GM21723 (cell line): ENCODE measurements around the gene NT5DC1.

Source experiments
- ATAC-seq: cut with Tn5 transposase; IDR thresholded peaks from one replicate; pipeline ENCODE4 v1.9.1; 2021; ENCODE audit warnings: mild to moderate bottlenecking, moderate library complexity; ENCODE audit not compliant: unreplicated experiment

NT5DC1 gene

DNA sequence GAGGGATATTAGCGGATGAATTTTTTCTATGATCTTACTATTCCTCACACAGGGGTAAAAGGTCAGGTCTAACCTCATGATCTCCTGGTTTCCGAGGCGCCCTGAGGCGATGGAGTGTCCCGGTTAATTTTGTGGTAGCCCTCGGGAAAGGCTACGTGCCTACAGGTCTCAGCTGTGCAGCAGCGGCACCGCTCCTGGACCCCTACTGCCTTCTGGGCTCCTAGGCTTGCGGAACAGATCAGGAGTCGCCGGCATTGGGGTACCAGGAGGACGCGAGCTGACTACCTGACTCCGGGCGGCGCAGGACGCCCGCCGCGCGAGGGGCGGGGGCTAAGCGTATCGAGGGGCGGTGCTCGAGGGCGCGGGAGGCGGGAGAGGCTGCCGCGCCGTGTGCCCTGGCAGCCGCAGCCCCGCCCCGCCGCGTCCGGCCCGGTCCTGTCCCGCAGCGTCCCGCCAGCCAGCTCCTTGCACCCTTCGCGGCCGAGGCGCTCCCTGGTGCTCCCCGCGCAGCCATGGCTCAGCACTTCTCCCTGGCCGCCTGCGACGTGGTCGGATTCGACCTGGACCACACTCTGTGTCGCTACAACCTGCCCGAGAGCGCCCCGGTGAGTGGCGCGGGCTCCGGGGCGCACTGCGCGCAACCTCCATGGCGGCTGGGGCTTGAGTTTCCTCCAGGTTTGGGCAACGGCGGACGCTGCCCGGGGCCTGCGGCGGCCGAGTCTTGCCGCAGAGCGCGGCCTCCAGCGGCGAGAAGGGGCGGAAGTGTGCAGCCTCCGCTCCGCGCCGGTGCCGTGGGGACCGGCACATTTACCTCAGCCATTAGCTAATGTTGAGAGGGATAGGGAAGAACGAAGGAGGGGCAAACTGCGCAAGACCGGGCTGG, at the start of gene NT5DC1:
TSS of gene NT5DC1 (plus strand) at position 435 of the 883 bp plus-strand sequence. CDS start at position 513, 78 bp downstream.
- ATAC-seq: peak; percentile 88

DNA sequence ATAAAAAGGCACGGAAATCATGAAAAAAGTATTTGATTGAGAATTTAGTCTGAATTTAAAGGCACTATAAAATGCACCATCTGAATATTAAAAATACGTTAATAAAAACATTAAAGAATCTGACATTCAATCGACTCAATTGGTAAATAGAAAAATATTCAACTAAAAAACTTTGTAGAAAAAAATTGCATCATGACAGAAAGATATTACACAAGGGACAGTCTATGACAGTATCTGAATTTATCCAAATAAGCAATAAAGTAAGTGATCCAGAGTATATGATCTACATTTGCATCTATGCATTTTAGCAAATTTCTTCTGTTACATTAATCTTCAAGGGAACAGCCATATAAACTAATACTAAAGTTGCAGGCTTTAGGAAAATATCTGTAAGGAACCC, 49.4 kb upstream of the NT5DC1 start:
- no peak for ATAC-seq

- ATAC-seq: no peak
Observed at GRCh38 chr6:116055513-116055912, 45.1 kb upstream of the NT5DC1 start.

DNA sequence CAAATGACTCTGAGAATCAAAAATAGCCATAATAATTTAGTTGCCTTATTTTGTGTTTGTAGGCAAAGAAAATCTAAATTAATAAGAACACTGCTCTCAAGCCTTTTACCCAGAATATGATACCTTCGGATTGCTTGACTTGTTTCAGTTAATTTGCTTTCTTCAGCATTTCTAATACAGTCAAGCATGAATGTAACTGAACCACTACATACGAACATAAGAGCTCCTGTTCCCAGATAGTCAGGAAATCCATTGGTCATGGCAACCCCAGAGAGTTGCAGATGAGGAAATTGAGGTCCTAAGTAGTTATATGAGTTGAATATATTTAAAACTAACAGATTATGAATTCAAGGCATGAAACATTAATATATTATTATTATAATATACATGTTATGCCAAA, 42.9 kb upstream of the NT5DC1 start:
- ATAC-seq: no peak

GRCh38 chr6:116059713-116060571, 40.7 kb upstream of the NT5DC1 start:
- peak; percentile 75 for ATAC-seq

GRCh38 chr6:116060572-116061283, 39.9 kb upstream of the NT5DC1 start, which contains the start of gene FRK:
TSS of gene FRK (minus strand) at chr6:116060891. CDS start at chr6:116060311, 580 bp downstream.
- ATAC-seq: peak; percentile 43

DNA sequence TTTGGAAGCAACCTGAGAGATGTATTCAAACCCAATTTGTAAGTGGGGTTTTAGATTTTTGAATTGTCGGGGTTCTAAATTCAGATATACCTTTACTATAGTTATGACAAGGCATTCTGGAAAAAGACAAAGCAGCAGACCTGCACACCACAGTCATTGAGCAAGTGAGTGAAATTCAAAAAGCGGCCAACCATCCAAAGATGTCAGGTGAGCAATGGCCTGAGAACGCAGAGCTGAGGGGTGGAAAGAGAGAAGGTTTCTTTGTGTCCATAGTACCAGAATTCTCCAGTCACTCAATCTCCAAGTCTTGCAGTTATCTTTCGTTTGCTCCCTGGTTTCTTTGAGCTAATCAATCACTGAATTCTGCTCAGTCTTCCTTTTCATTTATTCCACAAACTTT, 38.2 kb upstream of the NT5DC1 start:
- no peak for ATAC-seq

GRCh38 chr6:116064666-116065065, 36.0 kb upstream of the NT5DC1 start:
- no peak for ATAC-seq

DNA sequence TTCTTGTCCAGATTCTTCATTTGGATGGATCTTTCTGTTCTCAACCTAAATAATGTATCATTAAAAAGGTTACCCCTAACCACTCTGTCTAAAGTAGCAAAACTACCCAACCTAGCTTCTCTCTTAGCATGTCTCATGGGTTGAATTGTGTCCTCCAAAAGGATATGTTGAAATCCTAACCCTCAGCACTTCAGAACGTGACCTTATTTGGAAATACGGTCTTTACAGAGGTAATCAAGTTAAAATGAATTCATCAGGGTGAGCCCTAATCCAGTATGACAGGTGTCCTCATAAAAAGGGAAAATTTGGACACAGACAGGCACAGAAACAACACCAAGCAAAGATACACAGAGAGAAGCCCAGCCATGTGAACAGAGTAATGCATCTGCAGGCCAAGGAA, 33.9 kb upstream of the NT5DC1 start:
- no peak for ATAC-seq

DNA sequence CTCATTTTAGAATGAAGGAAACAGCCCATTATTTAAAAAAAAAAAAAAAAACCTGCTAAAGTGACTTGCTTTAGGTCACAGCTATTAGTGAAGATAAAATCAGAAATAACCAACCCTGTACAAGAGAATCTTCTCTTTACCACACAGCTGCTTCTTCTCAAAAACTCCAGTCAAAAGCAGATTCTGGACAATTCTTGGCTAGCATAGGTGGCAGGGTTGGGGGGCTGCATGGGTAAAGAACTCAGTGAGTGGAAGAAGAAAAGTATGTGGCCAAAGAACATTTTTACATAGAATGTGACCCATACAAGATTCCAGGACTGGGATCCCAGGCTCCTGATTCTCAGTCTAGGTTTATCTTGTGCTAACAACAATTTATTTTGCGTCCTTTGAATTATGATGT, 30.6 kb upstream of the NT5DC1 start:
- no peak for ATAC-seq

GRCh38 chr6:116070616-116071389, 29.9 kb upstream of the NT5DC1 start:
- no peak for ATAC-seq

- no peak for ATAC-seq
Observed at GRCh38 chr6:116072368-116072767, 28.3 kb upstream of the NT5DC1 start.

DNA sequence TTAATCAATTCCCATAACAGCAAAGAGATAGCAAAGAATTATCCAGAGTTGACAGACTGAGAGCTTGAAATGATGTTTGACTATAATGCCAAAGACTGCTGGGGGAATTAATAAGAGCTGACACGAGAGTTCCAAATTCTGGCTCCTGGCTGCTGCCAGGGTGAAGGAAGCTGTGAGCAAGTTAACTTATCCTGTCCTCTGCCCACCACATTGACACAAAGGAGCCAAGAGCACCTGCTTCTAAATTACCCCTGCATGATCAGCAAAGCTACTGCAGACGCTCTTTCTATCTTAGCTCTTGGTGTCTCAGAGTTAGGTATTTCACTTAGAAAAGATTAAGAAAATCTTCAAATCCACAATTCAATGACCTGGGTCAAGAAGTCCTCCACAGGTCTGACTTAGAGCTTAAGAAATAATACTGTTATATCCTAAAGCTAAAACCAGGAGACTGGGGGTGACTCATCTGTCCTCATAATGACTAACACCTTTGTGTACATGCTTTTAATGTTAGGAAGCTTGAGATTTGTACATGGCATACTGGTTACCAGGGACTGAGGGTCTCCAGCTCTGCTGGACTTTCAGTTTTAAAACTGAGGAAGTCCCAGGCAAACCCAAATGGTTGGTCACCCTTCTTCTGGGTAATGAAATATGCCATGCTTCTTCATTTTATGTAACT, 26.8 kb upstream of the NT5DC1 start:
- ATAC-seq: no peak

DNA sequence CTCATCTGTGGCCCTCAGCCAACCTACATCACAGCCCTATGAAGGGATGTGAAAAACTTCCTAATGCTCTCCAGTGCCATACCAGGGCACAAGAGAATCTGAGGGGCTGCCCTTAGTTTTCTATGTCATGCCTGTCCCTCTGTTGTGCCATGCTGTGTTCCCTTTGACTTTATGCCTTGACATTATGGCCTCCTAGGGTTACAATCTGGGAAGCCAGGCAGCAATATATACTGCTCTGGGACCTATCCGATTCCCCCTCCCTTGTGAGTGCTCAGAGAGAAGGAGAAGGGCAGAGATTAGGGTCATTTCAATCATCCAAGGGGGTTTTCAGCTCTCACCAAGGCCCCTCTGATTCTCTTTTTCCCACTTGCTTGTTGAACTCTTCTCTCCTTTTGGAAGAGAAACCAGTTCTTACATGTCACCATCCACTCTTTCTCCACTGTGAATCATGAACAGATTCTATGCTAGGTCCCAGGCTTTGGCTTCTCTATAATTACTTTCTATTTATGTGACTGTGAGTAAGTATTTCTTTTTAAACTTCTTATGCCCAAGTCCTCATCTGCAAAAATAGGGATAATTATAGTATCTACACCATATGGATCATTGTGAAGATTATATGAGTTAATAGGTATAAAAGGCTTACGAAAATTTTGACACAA, 25.8 kb upstream of the NT5DC1 start:
- no peak for ATAC-seq

DNA sequence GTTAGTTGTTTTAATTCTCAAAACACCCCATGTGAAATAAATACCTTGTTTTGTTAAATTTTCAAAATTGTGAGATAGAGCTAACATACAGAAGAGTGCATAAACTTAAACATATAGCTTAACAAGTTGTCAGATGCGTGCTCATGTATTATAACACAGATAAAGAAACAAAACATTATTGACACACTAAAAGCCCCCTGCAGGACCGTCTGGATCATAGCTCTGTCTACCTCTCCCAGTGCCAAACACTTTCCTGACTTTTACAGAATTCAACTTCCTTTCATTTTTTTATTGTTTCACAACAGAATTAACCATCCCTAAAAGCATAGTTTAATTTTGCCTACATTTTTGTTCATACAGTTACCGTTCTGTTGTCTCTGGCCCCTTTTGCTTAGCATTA, 22.1 kb upstream of the NT5DC1 start:
- no peak for ATAC-seq

- ATAC-seq: no peak
Observed at GRCh38 chr6:116078945-116079344, 21.7 kb upstream of the NT5DC1 start.

DNA sequence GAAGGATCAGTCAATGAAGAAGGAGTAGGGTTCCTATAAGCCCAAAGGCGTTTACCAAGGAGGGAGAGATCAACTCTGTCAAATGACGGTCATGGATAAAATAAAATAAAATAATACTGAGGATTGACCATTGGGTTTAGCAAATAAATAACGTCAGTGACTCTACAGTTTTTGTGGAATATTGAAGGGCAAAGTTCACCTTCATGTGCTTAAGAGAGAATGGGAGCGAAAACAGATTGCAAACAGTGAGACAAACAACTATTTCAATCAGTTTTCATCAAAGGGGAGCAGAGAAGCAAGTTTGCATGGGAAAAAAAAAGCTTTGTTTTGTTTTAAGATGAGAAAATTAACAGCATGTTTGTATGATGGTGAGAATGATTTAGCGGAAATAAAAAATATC, 17.6 kb upstream of the NT5DC1 start:
- ATAC-seq: no peak

DNA sequence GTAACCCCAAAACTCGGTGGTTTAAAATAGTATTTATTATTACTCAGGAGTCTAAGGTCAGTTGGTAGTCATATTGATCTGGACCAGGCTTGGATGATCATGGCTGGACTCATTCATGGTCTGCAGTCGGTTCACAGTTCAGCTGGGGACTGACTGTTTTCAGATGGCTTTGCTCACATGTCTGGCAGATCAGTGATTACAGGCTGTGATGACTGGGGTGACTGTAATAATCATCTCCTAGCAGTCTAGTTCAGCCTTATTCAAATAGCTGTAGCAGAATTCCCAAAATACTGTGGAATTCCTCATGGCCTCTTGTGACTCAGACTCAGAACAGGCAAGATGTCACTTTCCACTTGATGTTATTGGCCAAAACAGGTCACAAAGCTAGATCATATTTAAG, 16.4 kb upstream of the NT5DC1 start:
- no peak for ATAC-seq

- ATAC-seq: peak; percentile 94
Observed at GRCh38 chr6:116087437-116088027, 13.1 kb upstream of the NT5DC1 start.
